NCI-H1694 treated with DMSO at 0.1 percent for 48 hours (cell line): ENCODE measurements around the gene NUP37.

Experiments used
- DNase-seq: peaks from one replicate; lab custom pipeline; 2025; lab: John Stamatoyannopoulos, UW

NUP37 gene

GRCh38 chr12:102026728-102027127 is 93.2 kb downstream of the NUP37 start:
- no peak for DNase-seq

DNA sequence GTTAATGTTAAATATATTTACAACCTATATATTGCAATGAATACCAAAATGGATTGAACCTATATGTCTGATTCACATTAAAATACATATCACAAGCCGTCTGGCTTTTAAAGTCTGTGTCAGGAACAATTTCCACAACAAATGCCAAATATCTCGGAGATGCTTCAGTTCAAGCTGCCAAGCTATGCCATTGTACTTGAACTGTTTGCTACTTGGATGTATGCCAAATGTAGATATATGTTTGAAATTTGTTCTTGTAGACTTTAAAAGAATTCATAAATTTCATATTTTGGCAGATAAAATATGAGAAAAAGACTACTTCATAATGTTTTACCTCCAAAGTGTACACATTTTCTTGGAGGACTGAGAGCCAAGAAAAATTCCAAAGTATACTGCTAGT is 95.1 kb downstream of the NUP37 start:
- DNase-seq: no peak

DNA sequence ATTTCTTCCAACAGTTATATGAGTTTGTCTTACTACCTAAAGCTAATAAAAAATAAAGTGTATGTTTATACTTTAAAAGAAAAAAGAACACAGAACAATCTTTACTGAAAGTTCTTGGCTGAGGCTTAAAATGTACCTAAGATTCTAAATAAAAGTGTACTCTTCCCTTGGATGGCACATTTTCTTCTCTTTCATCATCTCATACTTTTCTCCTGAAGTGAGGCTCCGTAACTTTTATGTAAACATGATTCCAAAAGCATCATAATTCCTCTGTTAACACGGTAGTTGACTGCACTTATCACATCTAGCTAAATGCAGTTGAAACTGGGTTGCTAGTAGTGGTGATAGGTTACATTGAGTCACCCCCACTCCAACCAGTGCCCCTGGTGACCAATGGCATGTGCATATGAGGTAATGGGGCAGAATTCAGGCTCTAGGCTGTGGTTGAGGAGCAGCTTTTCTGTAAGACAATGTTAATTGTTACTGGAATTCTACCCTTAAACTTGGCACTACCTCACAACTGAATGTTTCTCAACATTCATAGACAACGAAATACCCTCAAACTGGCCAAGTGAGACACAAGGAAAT is 96.5 kb downstream of the NUP37 start:
- no peak for DNase-seq
